WTC11 (cell line): Measurements from ENCODE around the gene ZFY.

ENCODE experiments used
- CREB1 ChIP-seq: sonication (generic); formaldehyde crosslinking; IDR thresholded peaks from 2 replicates; pipeline ENCODE4 v1.8.0; 2023; ENCODE audit warnings: mild to moderate bottlenecking, missing genetic modification reagents
- TF ChIP-seq, protein P1 (sequence below): fragments of 200-600 bp; IDR thresholded peaks from 2 replicates; pipeline ENCODE4 v1.8.0; 2022; ENCODE audit warnings: antibody characterized with exemption

DNA sequence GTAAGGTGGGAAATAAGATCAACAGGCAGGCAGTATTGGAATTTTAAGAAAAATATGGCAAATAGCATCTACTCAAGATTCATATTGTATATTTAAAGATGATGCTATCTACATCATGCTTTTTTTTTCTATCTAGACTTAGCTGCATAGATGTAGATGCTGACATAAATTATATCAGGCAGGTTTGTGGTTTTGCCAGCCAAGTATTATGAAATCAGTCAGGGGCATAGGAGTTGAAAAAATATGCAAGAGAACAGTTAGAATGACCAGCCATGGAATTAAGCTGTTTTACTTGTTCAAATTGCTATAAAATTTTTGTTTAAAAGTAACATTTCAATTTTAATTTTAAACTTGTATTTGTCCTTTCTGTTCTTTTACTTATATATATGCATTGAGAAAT, 34.4 kb downstream of the ZFY start:
- TF ChIP-seq, protein P1, sequence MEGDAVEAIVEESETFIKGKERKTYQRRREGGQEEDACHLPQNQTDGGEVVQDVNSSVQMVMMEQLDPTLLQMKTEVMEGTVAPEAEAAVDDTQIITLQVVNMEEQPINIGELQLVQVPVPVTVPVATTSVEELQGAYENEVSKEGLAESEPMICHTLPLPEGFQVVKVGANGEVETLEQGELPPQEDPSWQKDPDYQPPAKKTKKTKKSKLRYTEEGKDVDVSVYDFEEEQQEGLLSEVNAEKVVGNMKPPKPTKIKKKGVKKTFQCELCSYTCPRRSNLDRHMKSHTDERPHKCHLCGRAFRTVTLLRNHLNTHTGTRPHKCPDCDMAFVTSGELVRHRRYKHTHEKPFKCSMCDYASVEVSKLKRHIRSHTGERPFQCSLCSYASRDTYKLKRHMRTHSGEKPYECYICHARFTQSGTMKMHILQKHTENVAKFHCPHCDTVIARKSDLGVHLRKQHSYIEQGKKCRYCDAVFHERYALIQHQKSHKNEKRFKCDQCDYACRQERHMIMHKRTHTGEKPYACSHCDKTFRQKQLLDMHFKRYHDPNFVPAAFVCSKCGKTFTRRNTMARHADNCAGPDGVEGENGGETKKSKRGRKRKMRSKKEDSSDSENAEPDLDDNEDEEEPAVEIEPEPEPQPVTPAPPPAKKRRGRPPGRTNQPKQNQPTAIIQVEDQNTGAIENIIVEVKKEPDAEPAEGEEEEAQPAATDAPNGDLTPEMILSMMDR: no peak
- TF ChIP-seq CREB1 (CRISPR knock-in tag): no peak
